ENCODE results near the gene ATRNL1.

The ATRNL1 gene

DNA sequence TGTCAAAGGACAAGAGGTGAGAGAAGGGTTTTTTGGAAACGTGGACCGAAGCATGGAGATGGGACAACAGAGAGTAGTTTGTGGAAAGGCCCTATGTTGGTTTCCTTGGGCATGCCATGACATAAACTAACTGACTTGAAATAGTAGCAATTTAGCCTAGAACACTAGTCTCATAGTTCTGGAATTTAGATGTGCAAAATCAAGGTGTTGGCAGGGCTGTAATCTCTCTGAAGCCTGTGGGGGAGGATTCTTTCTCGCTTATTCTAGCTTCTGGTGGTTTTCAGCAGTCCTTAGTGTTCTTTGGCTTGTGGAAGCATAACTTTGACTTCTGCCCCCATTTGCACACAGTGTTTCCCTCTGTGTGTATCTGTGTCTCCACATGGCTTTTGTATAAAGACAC is 896.5 kb downstream of the ATRNL1 start:
- DNase-seq (ENCODE audit: low read depth): no peak

DNA sequence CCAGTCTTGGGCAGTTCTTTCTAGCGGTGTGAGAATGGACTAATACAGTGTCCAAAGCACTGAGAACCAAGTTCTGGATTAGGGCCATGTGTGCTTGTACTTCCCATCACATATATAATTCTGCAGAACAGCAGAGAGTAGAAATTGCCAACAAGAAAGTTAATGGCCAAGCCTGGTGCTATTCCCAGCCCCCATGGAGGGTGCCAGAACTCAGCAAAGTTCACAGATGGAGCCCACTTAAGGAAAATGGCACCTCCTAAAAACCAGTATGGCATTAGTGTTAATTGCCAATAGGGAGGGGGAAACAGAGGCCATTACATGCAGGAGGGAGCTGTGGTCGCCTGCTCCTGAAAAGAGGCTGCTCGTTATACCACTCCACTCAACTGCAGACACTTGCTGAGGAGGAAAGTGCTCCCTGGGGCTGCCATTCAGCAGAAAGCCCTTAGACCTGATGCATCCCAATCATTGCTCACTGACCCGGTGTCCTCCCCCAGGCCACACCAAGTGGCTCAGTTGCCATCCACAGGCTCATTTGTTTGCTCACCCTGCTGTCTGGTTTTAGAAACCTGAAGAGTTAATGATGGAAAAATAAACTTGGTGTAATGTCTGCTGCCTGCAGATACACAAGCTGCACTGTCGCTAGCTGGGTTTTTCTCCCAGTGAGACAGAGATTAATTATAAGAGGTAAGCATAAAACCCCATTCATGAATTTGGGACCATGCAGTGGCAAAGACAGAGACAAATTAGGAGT is 899.2 kb downstream of the ATRNL1 start:
- no peak for DNase-seq (ENCODE audit: low read depth)

DNA sequence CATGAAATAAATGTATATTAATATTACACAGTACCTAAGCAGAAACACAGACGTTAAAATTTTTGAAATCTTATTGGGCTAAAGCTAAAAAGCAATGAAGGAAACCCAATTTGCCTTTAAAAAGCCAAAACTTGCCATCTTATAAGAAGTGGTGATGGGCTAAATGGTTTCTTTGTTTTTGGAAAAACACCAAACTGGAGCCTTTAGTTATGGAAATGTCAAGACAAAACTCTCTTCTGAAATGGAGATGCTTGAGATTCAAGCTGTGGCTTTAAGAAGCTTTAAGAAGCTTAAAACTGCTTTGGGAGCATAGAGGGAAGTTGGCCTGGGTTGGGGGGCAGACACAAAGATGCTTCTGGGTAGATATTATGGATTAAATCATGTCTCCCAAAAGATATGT is 902.9 kb downstream of the ATRNL1 start:
- no peak for DNase-seq (ENCODE audit: low read depth)

DNA sequence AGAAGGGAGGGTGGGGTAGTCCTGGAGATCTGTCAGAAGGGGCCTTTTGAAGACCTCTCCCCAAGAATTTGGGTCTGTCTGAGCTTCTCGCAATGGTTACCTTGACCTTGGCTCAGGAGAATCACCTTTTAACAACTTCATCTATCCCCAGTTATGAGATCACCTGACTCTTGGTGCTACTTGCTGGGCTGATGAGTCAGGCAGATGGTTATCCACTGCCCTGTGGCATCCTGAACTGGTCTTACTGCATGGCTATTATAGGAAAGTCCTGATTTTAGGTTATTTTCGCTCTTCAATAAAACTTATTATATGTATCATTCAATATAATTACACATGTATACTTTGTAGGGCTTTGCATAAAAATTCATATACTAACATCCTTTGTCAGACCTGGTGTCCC is 905.1 kb downstream of the ATRNL1 start:
- no peak for DNase-seq (ENCODE audit: low read depth)

Data from T-helper 22 cell (primary cell).